Panc1 (cell line): Measurements from ENCODE around the gene TMA7.
"Not testable (repeated sequence)": the region's sequence is repeated elsewhere in the genome, so short reads cannot be mapped to it uniquely, and the experiment has no call there.

Experiments
- POLR2AphosphoS5 ChIP-seq: IDR thresholded peaks from 2 replicates; pipeline ENCODE4 v1.6.1; 2012; ENCODE audit warnings: mild to moderate bottlenecking, low read depth, low read length, moderate library complexity
- REST ChIP-seq, 2 experiments: IDR thresholded peaks; 2 replicates each; pipeline ENCODE4 v1.6.1; 2011 to 2012; ENCODE audit warnings: low read depth in 2 of 2, control low read depth in 1 of 2, low read length in 1 of 2, mild to moderate bottlenecking in 1 of 2, moderate library complexity in 1 of 2; ENCODE audit not compliant: insufficient read depth in 1 of 2
- SIN3A ChIP-seq: IDR thresholded peaks from 2 replicates; pipeline ENCODE4 v1.6.1; 2012; ENCODE audit warnings: low read depth, mild to moderate bottlenecking, low read length, moderate library complexity, borderline replicate concordance; ENCODE audit not compliant: insufficient read depth
- TCF7L2 ChIP-seq: IDR thresholded peaks from 2 replicates; pipeline ENCODE4 v1.6.1; 2011; ENCODE audit warnings: mild to moderate bottlenecking, low read depth, low read length, inconsistent platforms
- TF ChIP-seq, protein P1 (sequence below): fragments of 450-650 bp; IDR thresholded peaks from 2 replicates; pipeline ENCODE4 v1.5.1; 2017; ENCODE audit warnings: mild to moderate bottlenecking

- TF ChIP-seq, protein P1, sequence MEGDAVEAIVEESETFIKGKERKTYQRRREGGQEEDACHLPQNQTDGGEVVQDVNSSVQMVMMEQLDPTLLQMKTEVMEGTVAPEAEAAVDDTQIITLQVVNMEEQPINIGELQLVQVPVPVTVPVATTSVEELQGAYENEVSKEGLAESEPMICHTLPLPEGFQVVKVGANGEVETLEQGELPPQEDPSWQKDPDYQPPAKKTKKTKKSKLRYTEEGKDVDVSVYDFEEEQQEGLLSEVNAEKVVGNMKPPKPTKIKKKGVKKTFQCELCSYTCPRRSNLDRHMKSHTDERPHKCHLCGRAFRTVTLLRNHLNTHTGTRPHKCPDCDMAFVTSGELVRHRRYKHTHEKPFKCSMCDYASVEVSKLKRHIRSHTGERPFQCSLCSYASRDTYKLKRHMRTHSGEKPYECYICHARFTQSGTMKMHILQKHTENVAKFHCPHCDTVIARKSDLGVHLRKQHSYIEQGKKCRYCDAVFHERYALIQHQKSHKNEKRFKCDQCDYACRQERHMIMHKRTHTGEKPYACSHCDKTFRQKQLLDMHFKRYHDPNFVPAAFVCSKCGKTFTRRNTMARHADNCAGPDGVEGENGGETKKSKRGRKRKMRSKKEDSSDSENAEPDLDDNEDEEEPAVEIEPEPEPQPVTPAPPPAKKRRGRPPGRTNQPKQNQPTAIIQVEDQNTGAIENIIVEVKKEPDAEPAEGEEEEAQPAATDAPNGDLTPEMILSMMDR: not testable (repeated sequence)
- not testable (repeated sequence) for TF ChIP-seq POLR2AphosphoS5; REST (IDR thresholded peaks at IDR 0.05; ENCODE audit: insufficient read depth in 1 of 2, low read depth in 2 of 2, low read length in 1 of 2); SIN3A; TCF7L2
These were observed 38.6 kb upstream of the TMA7 start for GRCh38 chr3:48401434-48401901.
